ENCODE data around the gene REEP1.

REEP1 gene

GRCh38 chr2:86227685-86228084 lies 109.7 kb downstream of the REEP1 start:
- Histone ChIP-seq H3K4me1 (ENCODE audit: insufficient read depth, insufficient read length) (peaks cover 14% of the 10 kb centered on the region), H3K27me3 (ENCODE audit: insufficient read depth, insufficient read length) (no peaks in the 10 kb centered on the region), H3K9me3 (ENCODE audit: insufficient read depth, low read length) (no peaks in the 10 kb centered on the region), H3K36me3 (ENCODE audit: insufficient read depth, insufficient read length, low read length) (no peaks in the 10 kb centered on the region), H3K9ac (ENCODE audit: insufficient read length, low read depth) (no peak overlapping the region), H3K4me3 (ENCODE audit: insufficient read length, low read depth) (no peak overlapping the region)
- no peak for DNase-seq (ENCODE audit: low read depth, low spot score)
- no peak for TF ChIP-seq SUZ12 (IDR thresholded peaks at IDR 0.05; ENCODE audit: extremely low read depth, insufficient read depth, insufficient read length)
- TF ChIP-seq ZNF274 (IDR thresholded peaks at IDR 0.05; ENCODE audit: low read depth, low read length), result no peak
- no peak for TF ChIP-seq YY1 (IDR thresholded peaks at IDR 0.05; ENCODE audit: insufficient read depth, insufficient read length)

- no peak for DNase-seq (ENCODE audit: low read depth, low spot score)
- no peaks in the 10 kb centered on the region for H3K9me3 ChIP-seq (ENCODE audit: insufficient read depth, low read length)
- peaks cover 13% of the 10 kb centered on the region for H3K4me1 ChIP-seq (ENCODE audit: insufficient read depth, insufficient read length)
- H3K9ac ChIP-seq (ENCODE audit: insufficient read length, low read depth), result no peak overlapping the region
- H3K4me3 ChIP-seq (ENCODE audit: insufficient read length, low read depth), result no peak overlapping the region
- TF ChIP-seq YY1 (IDR thresholded peaks at IDR 0.05; ENCODE audit: insufficient read depth, insufficient read length), result no peak
- TF ChIP-seq SUZ12 (IDR thresholded peaks at IDR 0.05; ENCODE audit: extremely low read depth, insufficient read depth, insufficient read length), result no peak
- TF ChIP-seq ZNF274 (IDR thresholded peaks at IDR 0.05; ENCODE audit: low read depth, low read length), result no peak
- H3K27me3 ChIP-seq (ENCODE audit: insufficient read depth, insufficient read length), result no peaks in the 10 kb centered on the region
- H3K36me3 ChIP-seq (ENCODE audit: insufficient read depth, insufficient read length, low read length), result no peaks in the 10 kb centered on the region
These were observed 110.5 kb downstream of the REEP1 start for GRCh38 chr2:86226636-86227520.

GRCh38 chr2:86226070-86226469 lies 111.4 kb downstream of the REEP1 start:
- Histone ChIP-seq H3K9me3 (ENCODE audit: insufficient read depth, low read length) (no peaks in the 10 kb centered on the region), H3K4me3 (ENCODE audit: insufficient read length, low read depth) (no peak overlapping the region), H3K4me1 (ENCODE audit: insufficient read depth, insufficient read length) (peaks cover 12% of the 10 kb centered on the region), H3K27me3 (ENCODE audit: insufficient read depth, insufficient read length) (no peaks in the 10 kb centered on the region), H3K9ac (ENCODE audit: insufficient read length, low read depth) (no peak overlapping the region), H3K36me3 (ENCODE audit: insufficient read depth, insufficient read length, low read length) (no peaks in the 10 kb centered on the region)
- no peak for TF ChIP-seq SUZ12 (IDR thresholded peaks at IDR 0.05; ENCODE audit: extremely low read depth, insufficient read depth, insufficient read length)
- no peak for TF ChIP-seq ZNF274 (IDR thresholded peaks at IDR 0.05; ENCODE audit: low read depth, low read length)
- TF ChIP-seq YY1 (IDR thresholded peaks at IDR 0.05; ENCODE audit: insufficient read depth, insufficient read length), result no peak
- no peak for DNase-seq (ENCODE audit: low read depth, low spot score)

- Histone ChIP-seq H3K9ac (ENCODE audit: insufficient read length, low read depth) (no peak overlapping the region), H3K4me3 (ENCODE audit: insufficient read length, low read depth) (no peak overlapping the region), H3K27me3 (ENCODE audit: insufficient read depth, insufficient read length) (no peaks in the 10 kb centered on the region), H3K4me1 (ENCODE audit: insufficient read depth, insufficient read length) (peaks cover 12% of the 10 kb centered on the region), H3K36me3 (ENCODE audit: insufficient read depth, insufficient read length, low read length) (no peaks in the 10 kb centered on the region), H3K9me3 (ENCODE audit: insufficient read depth, low read length) (no peaks in the 10 kb centered on the region)
- no peak for DNase-seq (ENCODE audit: low read depth, low spot score)
- no peak for TF ChIP-seq SUZ12 (IDR thresholded peaks at IDR 0.05; ENCODE audit: extremely low read depth, insufficient read depth, insufficient read length)
- no peak for TF ChIP-seq ZNF274 (IDR thresholded peaks at IDR 0.05; ENCODE audit: low read depth, low read length)
These were observed 111.8 kb downstream of the REEP1 start for GRCh38 chr2:86225581-86225980.

GRCh38 chr2:86224645-86225355 lies 112.6 kb downstream of the REEP1 start:
- Histone ChIP-seq H3K4me1 (ENCODE audit: insufficient read depth, insufficient read length) (peaks cover 12% of the 10 kb centered on the region), H3K27me3 (ENCODE audit: insufficient read depth, insufficient read length) (no peaks in the 10 kb centered on the region), H3K36me3 (ENCODE audit: insufficient read depth, insufficient read length, low read length) (no peaks in the 10 kb centered on the region), H3K4me3 (ENCODE audit: insufficient read length, low read depth) (no peak overlapping the region), H3K9ac (ENCODE audit: insufficient read length, low read depth) (no peak overlapping the region), H3K9me3 (ENCODE audit: insufficient read depth, low read length) (no peaks in the 10 kb centered on the region)
- TF ChIP-seq YY1 (IDR thresholded peaks at IDR 0.05; ENCODE audit: insufficient read depth, insufficient read length), result no peak
- no peak for TF ChIP-seq ZNF274 (IDR thresholded peaks at IDR 0.05; ENCODE audit: low read depth, low read length)
- no peak for TF ChIP-seq SUZ12 (IDR thresholded peaks at IDR 0.05; ENCODE audit: extremely low read depth, insufficient read depth, insufficient read length)
- no peak for DNase-seq (ENCODE audit: low read depth, low spot score)

GRCh38 chr2:86223927-86224560 lies 113.4 kb downstream of the REEP1 start:
- no peak for TF ChIP-seq SUZ12 (IDR thresholded peaks at IDR 0.05; ENCODE audit: extremely low read depth, insufficient read depth, insufficient read length)
- no peak for TF ChIP-seq ZNF274 (IDR thresholded peaks at IDR 0.05; ENCODE audit: low read depth, low read length)
- no peak for TF ChIP-seq YY1 (IDR thresholded peaks at IDR 0.05; ENCODE audit: insufficient read depth, insufficient read length)
- Histone ChIP-seq H3K9ac (ENCODE audit: insufficient read length, low read depth) (no peak overlapping the region), H3K36me3 (ENCODE audit: insufficient read depth, insufficient read length, low read length) (no peaks in the 10 kb centered on the region)

More at GRCh38 chr2:86223927-86224560, 113.4 kb downstream of the REEP1 start:
- H3K4me3 ChIP-seq (ENCODE audit: insufficient read length, low read depth), result no peak overlapping the region
- H3K4me1 ChIP-seq (ENCODE audit: insufficient read depth, insufficient read length), result peaks cover 12% of the 10 kb centered on the region
- H3K27me3 ChIP-seq (ENCODE audit: insufficient read depth, insufficient read length), result no peaks in the 10 kb centered on the region
- no peaks in the 10 kb centered on the region for H3K9me3 ChIP-seq (ENCODE audit: insufficient read depth, low read length)
- DNase-seq (ENCODE audit: low read depth, low spot score), result no peak
